Measurements from ENCODE around the gene ZAR1. TPM values are rescaled to one million over a fixed set of nuclear protein-coding genes. Genes with fewer than 3 reads are reported as not detected.
"Not testable (repeated sequence)": the region's sequence is repeated elsewhere in the genome, so short reads cannot be mapped to it uniquely, and the experiment has no call there.

Gene ZAR1
- total RNA-seq, result not detected

GRCh38 chr4:48490012-48490679 lies at the start of gene ZAR1:
TSS of gene ZAR1 (plus strand) at chr4:48490252. CDS start at chr4:48490292, 40 bp downstream.
- Mint-ChIP-seq H3K36me3 (ENCODE audit: insufficient read depth in 2 of 2) (no peaks in the 10 kb centered on the region), H3K27ac (no peak within 1 kb of the TSS), H3K4me1 (ENCODE audit: low read depth) (no peaks in the 10 kb centered on the region), H3K4me3 (peak within 1 kb of the TSS; percentile 63 to 66), H3K9me3 (no peaks in the 10 kb centered on the region), H3K27me3 (ENCODE audit: low read depth) (peaks cover 55% of the 10 kb centered on the region)
- no peak for DNase-seq
- ATAC-seq (replicated peaks in 1 of 2), result peak; percentile 53 to 54

DNA sequence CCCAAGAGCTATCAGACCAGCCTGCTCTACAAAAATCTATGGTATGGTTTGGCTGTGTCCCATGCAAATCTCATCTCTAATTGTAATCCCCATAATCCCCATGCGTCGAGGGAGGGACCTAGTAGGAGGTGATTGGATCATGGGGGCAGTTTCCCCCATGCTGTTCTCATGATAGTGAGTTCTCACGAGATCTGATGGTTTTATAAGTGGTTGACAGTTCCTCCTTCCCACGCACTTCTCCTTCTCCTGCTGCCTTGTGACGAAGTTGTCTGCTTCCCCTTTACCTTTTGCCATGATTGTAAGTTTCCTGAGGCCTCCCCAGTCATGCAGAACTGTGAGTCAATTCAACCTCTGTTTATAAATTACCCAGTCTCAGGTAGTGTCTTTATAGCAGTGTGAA lies 49.1 kb upstream of the ZAR1 start:
- DNase-seq; H3K4me1 Mint-ChIP-seq (ENCODE audit: low read depth); ATAC-seq (replicated peaks in 1 of 2); H3K36me3 Mint-ChIP-seq (ENCODE audit: insufficient read depth in 2 of 2); H3K9me3 Mint-ChIP-seq; H3K4me3 Mint-ChIP-seq; H3K27ac Mint-ChIP-seq; H3K27me3 Mint-ChIP-seq (ENCODE audit: low read depth): not testable (repeated sequence)

DNA sequence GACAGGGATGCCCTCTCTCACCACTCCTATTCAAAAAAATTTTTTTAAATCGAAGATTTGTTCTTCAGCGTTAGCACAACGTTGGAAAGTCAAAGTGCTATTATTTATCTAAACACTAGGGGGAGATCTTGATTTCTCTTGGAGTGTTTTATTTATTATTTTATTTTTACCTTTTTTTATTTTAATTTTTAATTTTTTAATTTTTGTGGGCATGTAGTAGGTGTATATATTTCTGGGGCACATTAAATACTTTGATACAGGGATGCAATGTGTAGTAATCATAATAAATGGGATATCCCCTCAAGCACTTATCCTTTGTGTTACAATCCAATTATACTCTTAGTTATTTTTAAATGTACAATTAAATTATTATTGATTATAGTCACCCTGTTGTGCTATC lies 44.3 kb upstream of the ZAR1 start:
- Mint-ChIP-seq H3K36me3 (ENCODE audit: insufficient read depth in 2 of 2) (no peaks in the 10 kb centered on the region), H3K27ac (no peak overlapping the region), H3K27me3 (ENCODE audit: low read depth) (no peaks in the 10 kb centered on the region), H3K4me3 (no peak overlapping the region), H3K9me3 (no peaks in the 10 kb centered on the region), H3K4me1 (ENCODE audit: low read depth) (peaks cover 4% of the 10 kb centered on the region)
- no peak for DNase-seq
- ATAC-seq (replicated peaks in 1 of 2), result no peak

GRCh38 chr4:48446642-48447041 lies 43.4 kb upstream of the ZAR1 start:
- no peak for ATAC-seq (replicated peaks in 1 of 2)
- Mint-ChIP-seq H3K36me3 (ENCODE audit: insufficient read depth in 2 of 2) (no peaks in the 10 kb centered on the region), H3K4me1 (ENCODE audit: low read depth) (no peaks in the 10 kb centered on the region), H3K4me3 (no peak overlapping the region), H3K9me3 (no peaks in the 10 kb centered on the region), H3K27me3 (ENCODE audit: low read depth) (no peaks in the 10 kb centered on the region), H3K27ac (no peak overlapping the region)
- no peak for DNase-seq

DNA sequence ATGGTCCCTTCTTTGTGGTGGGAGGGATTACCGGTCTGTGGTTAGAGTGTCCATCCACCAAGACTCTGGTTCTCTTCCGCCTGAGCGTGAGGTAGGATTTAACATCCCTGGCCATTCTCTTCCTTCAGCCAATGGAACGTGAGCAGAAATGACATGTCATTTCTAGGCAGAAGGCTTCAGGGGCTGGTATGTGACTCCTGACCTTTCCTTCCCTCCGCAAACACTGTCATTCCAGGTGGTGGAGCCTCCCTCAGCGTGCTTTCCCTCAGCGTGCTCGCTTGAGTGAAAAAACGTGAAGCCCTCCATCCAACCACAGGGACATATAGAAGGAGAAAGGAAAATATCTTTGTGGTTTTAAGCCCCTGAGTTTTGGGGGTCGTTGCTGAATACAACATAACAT lies 40.9 kb upstream of the ZAR1 start:
- no peaks in the 10 kb centered on the region for H3K4me1 Mint-ChIP-seq (ENCODE audit: low read depth)
- ATAC-seq (replicated peaks in 1 of 2) (peak in 1 of 2 donors; percentile 15), DNase-seq (no peak)
- H3K36me3 Mint-ChIP-seq (ENCODE audit: insufficient read depth in 2 of 2), result no peaks in the 10 kb centered on the region
- no peaks in the 10 kb centered on the region for H3K27me3 Mint-ChIP-seq (ENCODE audit: low read depth)
- no peak overlapping the region for H3K27ac Mint-ChIP-seq
- no peaks in the 10 kb centered on the region for H3K9me3 Mint-ChIP-seq
- no peak overlapping the region for H3K4me3 Mint-ChIP-seq

DNA sequence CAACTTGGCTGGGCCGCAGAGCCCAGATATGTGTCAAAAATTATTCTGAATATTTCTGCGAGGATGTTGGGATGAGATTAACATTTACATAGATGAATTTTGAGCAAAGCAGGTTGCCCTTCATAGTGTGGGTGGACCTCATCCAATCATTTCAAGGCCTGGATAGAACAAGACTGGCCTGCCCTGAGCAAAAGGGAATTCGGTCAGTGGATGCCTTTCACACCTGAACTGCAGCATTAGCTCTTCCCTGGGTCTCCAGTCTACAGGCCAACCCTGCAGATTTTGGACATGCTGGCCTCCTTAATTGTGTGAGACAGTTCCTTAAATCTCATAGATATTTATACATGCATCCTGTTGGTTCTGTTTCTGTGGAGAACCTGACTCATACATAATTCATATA lies 39.3 kb upstream of the ZAR1 start:
- no peak for DNase-seq
- no peak overlapping the region for H3K27ac Mint-ChIP-seq
- peaks cover 0 to 2% of the 10 kb centered on the region in 2 donors for H3K36me3 Mint-ChIP-seq (ENCODE audit: insufficient read depth in 2 of 2)
- no peaks in the 10 kb centered on the region for H3K4me1 Mint-ChIP-seq (ENCODE audit: low read depth)
- no peaks in the 10 kb centered on the region for H3K27me3 Mint-ChIP-seq (ENCODE audit: low read depth)
- H3K9me3 Mint-ChIP-seq, result no peaks in the 10 kb centered on the region
- ATAC-seq (replicated peaks in 1 of 2), result peak in 1 of 2 donors; percentile 75
- no peak overlapping the region for H3K4me3 Mint-ChIP-seq

GRCh38 chr4:48451656-48452055 lies 38.4 kb upstream of the ZAR1 start:
- not testable (repeated sequence) for H3K27me3 Mint-ChIP-seq (ENCODE audit: low read depth); DNase-seq; H3K36me3 Mint-ChIP-seq (ENCODE audit: insufficient read depth in 2 of 2); H3K4me1 Mint-ChIP-seq (ENCODE audit: low read depth); H3K4me3 Mint-ChIP-seq; ATAC-seq (replicated peaks in 1 of 2); H3K9me3 Mint-ChIP-seq; H3K27ac Mint-ChIP-seq

- ATAC-seq (replicated peaks in 1 of 2) (no peak), DNase-seq (no peak)
- Mint-ChIP-seq H3K4me1 (ENCODE audit: low read depth) (no peaks in the 10 kb centered on the region), H3K27me3 (ENCODE audit: low read depth) (no peaks in the 10 kb centered on the region), H3K27ac (no peak overlapping the region), H3K9me3 (no peaks in the 10 kb centered on the region), H3K4me3 (no peak overlapping the region), H3K36me3 (ENCODE audit: insufficient read depth in 2 of 2) (peaks cover 0 to 2% of the 10 kb centered on the region in 2 donors)
Observed at GRCh38 chr4:48454591-48454990, 35.5 kb upstream of the ZAR1 start.

GRCh38 chr4:48461000-48461399 lies 29.1 kb upstream of the ZAR1 start:
- H3K27me3 Mint-ChIP-seq (ENCODE audit: low read depth), result no peaks in the 10 kb centered on the region
- H3K27ac Mint-ChIP-seq, result no peak overlapping the region
- H3K36me3 Mint-ChIP-seq (ENCODE audit: insufficient read depth in 2 of 2), result no peaks in the 10 kb centered on the region
- DNase-seq (no peak), ATAC-seq (replicated peaks in 1 of 2) (no peak)
- peaks cover 0 to 2% of the 10 kb centered on the region in 2 donors for H3K9me3 Mint-ChIP-seq
- no peaks in the 10 kb centered on the region for H3K4me1 Mint-ChIP-seq (ENCODE audit: low read depth)
- no peak overlapping the region for H3K4me3 Mint-ChIP-seq

DNA sequence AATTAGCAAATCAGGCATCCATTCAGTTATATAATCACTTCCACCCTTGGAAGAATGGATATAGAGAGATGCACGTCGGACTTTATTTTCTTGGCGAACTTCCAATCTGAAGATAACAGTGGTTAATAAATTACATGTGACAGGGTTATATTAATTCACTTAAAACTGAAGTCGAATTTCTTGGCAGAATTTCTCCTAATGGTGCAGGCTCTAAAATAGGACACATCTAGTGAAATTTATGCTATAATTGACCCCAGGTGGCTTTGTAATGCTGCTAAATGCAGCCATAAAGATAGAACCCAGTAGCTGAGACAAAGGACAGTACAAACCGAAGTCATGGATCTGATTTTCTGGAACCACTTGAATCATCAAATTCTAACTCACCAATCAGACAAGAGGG lies 27.7 kb upstream of the ZAR1 start:
- ATAC-seq (replicated peaks in 1 of 2) (no peak), DNase-seq (no peak)
- H3K4me3 Mint-ChIP-seq, result no peak overlapping the region
- no peaks in the 10 kb centered on the region for H3K36me3 Mint-ChIP-seq (ENCODE audit: insufficient read depth in 2 of 2)
- peaks cover 0 to 2% of the 10 kb centered on the region in 2 donors for H3K9me3 Mint-ChIP-seq
- H3K27ac Mint-ChIP-seq, result no peak overlapping the region
- H3K4me1 Mint-ChIP-seq (ENCODE audit: low read depth), result no peaks in the 10 kb centered on the region
- H3K27me3 Mint-ChIP-seq (ENCODE audit: low read depth), result no peaks in the 10 kb centered on the region

- DNase-seq (no peak), ATAC-seq (replicated peaks in 1 of 2) (no peak)
- no peaks in the 10 kb centered on the region for H3K36me3 Mint-ChIP-seq (ENCODE audit: insufficient read depth in 2 of 2)
Observed at GRCh38 chr4:48467442-48467841, 22.6 kb upstream of the ZAR1 start.

DNA sequence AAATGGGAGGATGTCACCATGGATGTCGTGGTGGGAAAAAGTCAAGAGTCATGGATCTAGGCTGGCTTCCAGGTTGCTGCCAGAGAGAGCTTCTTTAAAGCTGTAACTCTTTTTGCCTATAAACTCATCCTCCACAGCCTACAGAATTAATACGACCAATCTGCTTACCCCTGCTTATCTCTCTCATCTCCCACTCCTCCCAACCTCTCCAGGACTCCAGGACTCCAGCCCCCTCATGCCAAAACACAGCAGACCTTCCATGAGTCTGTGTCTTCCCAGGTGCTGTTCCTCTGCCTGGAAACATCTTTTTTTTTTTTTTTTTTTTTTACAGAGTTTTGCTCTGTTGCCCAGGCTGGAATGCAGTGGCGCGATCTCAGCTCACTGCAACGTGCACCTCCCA lies 22.2 kb upstream of the ZAR1 start:
- Mint-ChIP-seq H3K27me3 (ENCODE audit: low read depth) (peaks cover 14% of the 10 kb centered on the region), H3K36me3 (ENCODE audit: insufficient read depth in 2 of 2) (no peaks in the 10 kb centered on the region), H3K4me3 (no peak overlapping the region), H3K4me1 (ENCODE audit: low read depth) (no peaks in the 10 kb centered on the region), H3K27ac (no peak overlapping the region), H3K9me3 (peaks cover 0 to 2% of the 10 kb centered on the region in 2 donors)
- ATAC-seq (replicated peaks in 1 of 2) (no peak), DNase-seq (no peak)

More at GRCh38 chr4:48467442-48467841, 22.6 kb upstream of the ZAR1 start:
- Mint-ChIP-seq H3K27ac (no peak overlapping the region), H3K27me3 (ENCODE audit: low read depth) (peaks cover 14% of the 10 kb centered on the region), H3K9me3 (peaks cover 0 to 2% of the 10 kb centered on the region in 2 donors), H3K4me3 (no peak overlapping the region), H3K4me1 (ENCODE audit: low read depth) (no peaks in the 10 kb centered on the region)

DNA sequence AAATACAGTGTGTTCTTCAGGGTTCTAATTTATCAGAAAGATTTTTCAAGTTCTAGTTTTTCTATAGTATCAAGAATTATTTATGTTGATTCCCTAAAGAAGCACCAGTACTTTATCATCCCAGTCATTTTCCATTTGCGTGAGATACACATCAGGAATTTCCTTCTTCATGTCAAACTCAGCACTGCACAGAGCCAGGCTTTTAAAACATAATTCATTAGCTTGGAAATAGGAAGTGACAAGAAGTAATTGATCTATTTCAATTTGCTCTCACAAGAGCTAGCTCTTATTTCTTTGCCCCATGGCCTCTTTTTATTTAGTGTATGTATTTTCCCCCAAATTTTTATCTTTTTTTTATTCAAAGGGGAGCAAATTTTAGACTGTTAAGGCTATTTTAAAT lies 19.9 kb upstream of the ZAR1 start:
- Mint-ChIP-seq H3K27ac (no peak overlapping the region), H3K9me3 (no peaks in the 10 kb centered on the region)

DNA sequence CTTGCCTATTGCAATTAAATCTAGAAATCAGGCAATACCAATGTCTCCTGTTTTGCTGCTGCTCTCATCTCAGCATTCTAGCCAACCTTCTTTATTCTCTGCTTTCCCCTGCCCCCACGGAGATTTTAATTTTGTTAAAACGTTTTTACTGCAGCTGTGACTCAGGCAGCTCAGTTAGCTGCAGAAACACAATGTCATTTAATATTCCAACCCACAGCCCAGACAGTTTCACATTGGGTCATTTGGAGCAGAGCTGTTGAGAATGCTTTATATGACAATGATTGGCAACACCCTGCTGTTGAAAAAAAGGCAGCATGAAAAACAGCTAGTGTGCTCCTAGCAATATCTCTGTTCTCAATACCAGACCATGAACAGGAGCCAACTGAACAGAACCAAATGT lies 19.5 kb upstream of the ZAR1 start:
- Mint-ChIP-seq H3K27me3 (ENCODE audit: low read depth) (peaks cover 14% of the 10 kb centered on the region), H3K9me3 (no peaks in the 10 kb centered on the region), H3K4me3 (no peak overlapping the region), H3K4me1 (ENCODE audit: low read depth) (no peaks in the 10 kb centered on the region), H3K36me3 (ENCODE audit: insufficient read depth in 2 of 2) (no peaks in the 10 kb centered on the region), H3K27ac (no peak overlapping the region)
- ATAC-seq (replicated peaks in 1 of 2) (peak in 1 of 2 donors; percentile 45), DNase-seq (no peak)

More for the DNA sequence above, 19.9 kb upstream of the ZAR1 start:
- no peak for ATAC-seq (replicated peaks in 1 of 2)
- Mint-ChIP-seq H3K4me3 (no peak overlapping the region), H3K36me3 (ENCODE audit: insufficient read depth in 2 of 2) (no peaks in the 10 kb centered on the region), H3K4me1 (ENCODE audit: low read depth) (no peaks in the 10 kb centered on the region), H3K27me3 (ENCODE audit: low read depth) (peaks cover 14% of the 10 kb centered on the region)
- no peak for DNase-seq

Data from activated T-cell treated with anti-CD3 and anti-CD28 coated beads, Interleukin-2, amount 50 U/mL, for 72 hours (primary cell).